ENCODE data around the gene ATP5PO.

- no peak for TF ChIP-seq CTCF (conservative IDR thresholded peaks at IDR 0.05 in 1 of 2, IDR thresholded peaks at IDR 0.05 in 1 of 2; ENCODE audit: extremely low read depth in 1 of 2, insufficient read depth in 1 of 2, low read depth in 1 of 2, low read length in 2 of 2)
- TF ChIP-seq EZH2 (IDR thresholded peaks at IDR 0.05; ENCODE audit: borderline replicate concordance, low read length) = no peak
These were observed 17.0 kb downstream of the ATP5PO start for GRCh38 chr21:33898586-33898985.
